H1 (cell line): ENCODE results near the gene CD96. TPM values are rescaled to one million over a fixed set of nuclear protein-coding genes. Genes with fewer than 3 reads are reported as not detected.
"Not testable (repeated sequence)": the region's sequence is repeated elsewhere in the genome, so short reads cannot be mapped to it uniquely, and the experiment has no call there.

Experiments used
- CTCF ChIA-PET: fragments of 300-600 bp; sonication (Branson Sonifier 250); formaldehyde crosslinking; loops from one replicate; lab custom pipeline; 2021; ENCODE audit not compliant: partially characterized antibody; lab: Charles Lee
- POLR2A ChIA-PET: fragments of 300-600 bp; sonication (Branson Sonifier 250); formaldehyde crosslinking; loops from one replicate; lab custom pipeline; 2021; ENCODE audit warnings: inconsistent platforms; ENCODE audit not compliant: partially characterized antibody; lab: Charles Lee
- DNase-seq, 2 experiments: peaks; one replicate each; pipeline versions ENCODE4 v3.0.0 to v3.0.0-alpha.2; 2010 to 2022; ENCODE audit warnings: low spot score in 2 of 2, low read depth in 1 of 2, mixed read lengths in 1 of 2
- FAIRE-seq: peaks from 2 replicates; lab custom pipeline; 2011; peaks lifted over from hg19 to GRCh38; lab: Jason Lieb, UNC
- H2AFZ ChIP-seq: 2 replicates; pipeline ENCODE4 v1.8.1; 2012; ENCODE audit warnings: low read length, inconsistent platforms
- H2AK5ac ChIP-seq: 2 replicates; pipeline ENCODE4 v1.6.1; 2013; ENCODE audit warnings: low read depth, low read length
- H2BK120ac ChIP-seq: replicated peaks from 2 replicates; pipeline ENCODE3; 2013; ENCODE audit warnings: low read depth, low read length, inconsistent platforms
- H2BK12ac ChIP-seq: 2 replicates; pipeline ENCODE4 v1.6.1; 2013; ENCODE audit warnings: low read depth, low read length
- H2BK15ac ChIP-seq: 2 replicates; pipeline ENCODE4 v1.6.1; 2013; ENCODE audit warnings: low read length
- H2BK20ac ChIP-seq: 2 replicates; pipeline ENCODE4 v1.6.1; 2013; ENCODE audit warnings: low read length
- H2BK5ac ChIP-seq: 2 replicates; pipeline ENCODE4 v1.6.1; 2013; ENCODE audit warnings: low read depth, low read length
- H3K14ac ChIP-seq: 2 replicates; pipeline ENCODE4 v1.6.1; 2013; ENCODE audit warnings: inconsistent platforms; ENCODE audit not compliant: insufficient read length
- H3K18ac ChIP-seq: 2 replicates; pipeline ENCODE4 v1.6.1; 2013; ENCODE audit warnings: low read length; ENCODE audit errors: extremely low read depth
- H3K23ac ChIP-seq: 2 replicates; pipeline ENCODE4 v1.6.1; 2013; ENCODE audit warnings: inconsistent platforms; ENCODE audit not compliant: insufficient read length
- H3K23me2 ChIP-seq: 2 replicates; pipeline ENCODE4 v1.6.1; 2013; ENCODE audit warnings: low read depth, low read length
- H3K27ac ChIP-seq: 2 replicates; pipeline ENCODE4 v1.6.1; 2011; ENCODE audit warnings: low read depth, low read length, inconsistent platforms
- H3K27me3 ChIP-seq, 4 experiments: replicated peaks in 1 of 4; 1 replicate in 1 of 4; 2 replicates in 3 of 4; pipeline versions ENCODE4 v1.6.1 to v1.8.1; 2011 to 2013; ENCODE audit warnings: low read length in 3 of 4, mild to moderate bottlenecking in 3 of 4, inconsistent platforms in 2 of 4, mixed read lengths in 2 of 4, moderate library complexity in 1 of 4; ENCODE audit not compliant: control insufficient read depth in 3 of 4, insufficient read depth in 3 of 4; ENCODE audit errors: extremely low read depth in 1 of 4
- H3K36me3 ChIP-seq, 4 experiments: 2 replicates each; pipeline versions ENCODE4 v1.6.1 to v1.8.1; 2011 to 2013; ENCODE audit warnings: mild to moderate bottlenecking in 4 of 4, low read length in 3 of 4, moderate library complexity in 2 of 4, control low read depth in 1 of 4, inconsistent platforms in 1 of 4; ENCODE audit not compliant: insufficient read depth in 4 of 4, control insufficient read depth in 2 of 4
- H3K4ac ChIP-seq: replicated peaks from 2 replicates; pipeline ENCODE3; 2013; ENCODE audit warnings: low read length, low read depth, mixed read lengths, inconsistent platforms; ENCODE audit not compliant: insufficient read length
- H3K4me1 ChIP-seq, 4 experiments: replicated peaks in 1 of 4; 1 replicate in 1 of 4; 2 replicates in 3 of 4; pipeline versions ENCODE4 v1.6.1 to v1.8.1; 2011 to 2013; ENCODE audit warnings: low read length in 3 of 4, inconsistent platforms in 2 of 4, mixed read lengths in 1 of 4; ENCODE audit not compliant: insufficient read depth in 4 of 4, control insufficient read depth in 3 of 4
- H3K4me2 ChIP-seq, 2 experiments: 2 replicates each; pipeline versions ENCODE4 v1.6.1 to v1.8.1; 2011 to 2013; ENCODE audit warnings: low read depth in 2 of 2, low read length in 2 of 2, control low read depth in 1 of 2, inconsistent platforms in 1 of 2, mild to moderate bottlenecking in 1 of 2; ENCODE audit not compliant: insufficient read depth in 1 of 2
- H3K4me3 ChIP-seq, 4 experiments: fragments of 200-600, 300-600 bp in 1 of 4; sonication (generic), shearing (Covaris generic), sonication (Bioruptor Twin) in 1 of 4; 2 replicates each; pipeline versions ENCODE4 v1.5.1 to v1.8.1; 2011 to 2016; ENCODE audit warnings: low read length in 4 of 4, low read depth in 3 of 4, control low read depth in 2 of 4, inconsistent platforms in 2 of 4, mild to moderate bottlenecking in 2 of 4, mixed read lengths in 1 of 4, moderate library complexity in 1 of 4; ENCODE audit not compliant: insufficient read depth in 2 of 4; ENCODE audit errors: extremely low read depth in 1 of 4
- H3K56ac ChIP-seq: replicated peaks from 2 replicates; pipeline ENCODE3; 2013; ENCODE audit warnings: low read depth, mild to moderate bottlenecking, mixed read lengths, low read length, inconsistent platforms; ENCODE audit not compliant: insufficient read length
- H3K79me1 ChIP-seq: 2 replicates; pipeline ENCODE4 v1.6.1; 2013; ENCODE audit warnings: low read depth, low read length, control low read depth
- H3K79me2 ChIP-seq, 2 experiments: 2 replicates each; pipeline versions ENCODE4 v1.6.1 to v1.8.1; 2012 to 2013; ENCODE audit warnings: low read length in 2 of 2, mild to moderate bottlenecking in 2 of 2, inconsistent platforms in 1 of 2; ENCODE audit not compliant: insufficient read depth in 2 of 2, control insufficient read depth in 1 of 2
- H3K9ac ChIP-seq, 4 experiments: replicated peaks in 1 of 4; 1 replicate in 1 of 4; 2 replicates in 3 of 4; pipeline versions ENCODE4 v1.6.1 to v1.8.1; 2011 to 2013; ENCODE audit warnings: low read depth in 3 of 4, low read length in 3 of 4, control low read depth in 2 of 4, mild to moderate bottlenecking in 2 of 4, moderate library complexity in 2 of 4, inconsistent platforms in 1 of 4; ENCODE audit errors: extremely low read depth in 1 of 4
- H3K9me3 ChIP-seq, 2 experiments: 2 replicates each; pipeline versions ENCODE4 v1.6.1 to v1.8.1; 2012 to 2013; ENCODE audit warnings: mild to moderate bottlenecking in 2 of 2, moderate library complexity in 2 of 2, control low read depth in 1 of 2, inconsistent platforms in 1 of 2, low read depth in 1 of 2, low read length in 1 of 2, mixed read lengths in 1 of 2; ENCODE audit not compliant: insufficient read depth in 2 of 2
- H4K20me1 ChIP-seq, 2 experiments: replicated peaks in 1 of 2; 2 replicates each; pipeline versions ENCODE3 to v1.8.1; 2011 to 2013; ENCODE audit warnings: inconsistent platforms in 2 of 2, low read length in 2 of 2, mild to moderate bottlenecking in 1 of 2; ENCODE audit not compliant: insufficient read depth in 2 of 2, control insufficient read depth in 1 of 2
- H4K5ac ChIP-seq: 2 replicates; pipeline ENCODE4 v1.6.1; 2013; ENCODE audit warnings: low read length, low read depth, mixed read lengths, inconsistent platforms; ENCODE audit not compliant: insufficient read length
- H4K8ac ChIP-seq: 2 replicates; pipeline ENCODE4 v1.8.0; 2013; ENCODE audit warnings: mild to moderate bottlenecking, moderate library complexity, low read length, inconsistent platforms; ENCODE audit not compliant: insufficient read depth; ENCODE audit errors: extremely low read depth
- H4K91ac ChIP-seq: replicated peaks from 2 replicates; pipeline ENCODE3; 2013; ENCODE audit warnings: low read length, mixed read lengths, inconsistent platforms; ENCODE audit not compliant: insufficient read length
- WGBS, 2 experiments: shearing (Covaris generic) in 1 of 2; methylation state at CpG; one replicate each; pipeline versions ENCODE4 v1.1.6 to v1.1.7; 2013 to 2015; ENCODE audit warnings: low lambda C conversion rate in 2 of 2, mixed read lengths in 2 of 2, inconsistent platforms in 1 of 2, low coverage in 1 of 2, missing lambda C conversion rate in 1 of 2; ENCODE audit not compliant: insufficient replicate concordance in 2 of 2, insufficient coverage in 1 of 2, insufficient read length in 1 of 2; ENCODE audit errors: extremely low coverage in 1 of 2, missing lambda C conversion rate in 1 of 2; 5-methylcytosine and 5-hydroxymethylcytosine counted together
- polyA plus RNA-seq, 7 experiments: library from polyadenylated mRNA; depleted of rRNA in 3 of 7; stranded (reverse) in 5 of 7; unstranded in 2 of 7; fragments of >200 nt in 5 of 7; fragments of 200-250 nt in 2 of 7; gene quantifications; 1 replicate in 5 of 7; 2 replicates in 1 of 7; 4 replicates in 1 of 7; pipeline versions ENCODE4 v1.2.1 to v1.2.3, GENCODE V29; 2011 to 2013; ENCODE audit warnings: missing spikeins in 2 of 7, mixed read lengths in 2 of 7
- total RNA-seq: library from RNA; stranded (reverse); fragmentation: NEBNext Ultra II Directional; extraction: Animal tissue kit (Norgen Biotek cat#: 25700); gene quantifications from 2 replicates; pipeline ENCODE4 v1.2.1, GENCODE V29; 2021

Gene CD96
- total and polyA plus RNA-seq, 2 of the 8 experiments (the other 6 are each of a cell fraction or from before 2014, with no cell fraction given) = not detected

DNA sequence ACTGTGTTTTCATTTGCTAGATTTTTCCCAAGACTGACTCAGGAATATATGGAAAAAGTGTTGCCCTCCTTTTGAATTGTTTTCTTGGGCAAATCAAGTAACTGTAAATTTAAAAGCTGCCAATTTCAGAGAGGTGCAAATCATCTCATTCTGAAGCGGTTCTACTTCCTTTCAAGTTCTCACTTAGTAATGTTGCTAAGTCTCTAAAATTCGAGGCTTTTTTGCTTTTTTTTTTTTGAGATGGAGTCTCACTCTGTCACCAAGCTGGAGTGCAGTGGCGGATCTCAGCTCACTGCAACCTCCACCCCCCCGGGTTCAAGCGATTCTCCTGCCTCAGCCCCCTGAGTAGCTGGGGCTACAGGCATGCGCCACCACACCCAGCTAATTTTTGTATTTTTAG, 130.5 kb downstream of the CD96 start:
- H3K4me1 ChIP-seq, H3K23ac ChIP-seq, H3K23me2 ChIP-seq, H4K5ac ChIP-seq, DNase-seq, H2BK120ac ChIP-seq, POLR2A ChIA-PET, H3K4me3 ChIP-seq, H2BK12ac ChIP-seq, H4K8ac ChIP-seq, H2BK20ac ChIP-seq, H3K4ac ChIP-seq, H3K9me3 ChIP-seq, H3K56ac ChIP-seq, H3K9ac ChIP-seq, H3K27me3 ChIP-seq, H2AFZ ChIP-seq, H4K91ac ChIP-seq, H3K27ac ChIP-seq, H3K4me2 ChIP-seq, H3K79me2 ChIP-seq, H3K14ac ChIP-seq, H3K79me1 ChIP-seq, H3K18ac ChIP-seq, H2BK5ac ChIP-seq, H4K20me1 ChIP-seq, H3K36me3 ChIP-seq, FAIRE-seq, H2BK15ac ChIP-seq, H2AK5ac ChIP-seq: not testable (repeated sequence)
- 75% methylated on average over 6 of the region's 6 CpGs; no CpG with 5 or more reads in 1 of the 2 experiments for WGBS, 2 experiments
- CTCF ChIA-PET = interaction anchor here (0.7 to 1.6 kb wide), 4 partner anchors 9 to 159 kb away, joined by 3 to 7 read pairs (median 4); no protein-coding TSS in a partner anchor
